NCI-H2107 treated with DMSO at 0.1 percent for 48 hours (cell line): ENCODE measurements around the gene UBE2F.
"Not testable (repeated sequence)": the region's sequence is repeated elsewhere in the genome, so short reads cannot be mapped to it uniquely, and the experiment has no call there.

Experiments
- DNase-seq: peaks from one replicate; lab custom pipeline; 2025; ENCODE audit not compliant: unreplicated experiment; lab: John Stamatoyannopoulos, UW

UBE2F gene

DNA sequence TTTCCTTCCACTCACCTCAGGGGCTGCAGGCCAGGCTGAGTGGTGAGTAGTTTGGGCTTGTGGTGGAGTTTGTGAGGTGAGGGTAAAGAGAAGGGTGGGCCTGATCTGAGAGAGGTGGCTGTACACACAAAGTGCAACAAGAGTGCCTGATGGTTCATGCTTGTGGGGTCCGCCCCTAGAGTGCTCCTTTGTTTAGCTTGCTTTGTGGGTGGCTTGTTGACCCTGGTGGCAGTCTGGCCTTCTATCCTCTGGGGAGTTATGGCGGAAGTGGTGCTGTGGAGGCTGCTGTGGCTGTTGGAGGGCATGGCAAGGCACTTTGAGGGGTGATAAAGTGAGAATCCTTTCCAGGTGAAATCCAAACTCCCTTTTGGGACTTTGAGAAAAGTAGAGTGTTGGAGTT is 10.6 kb downstream of the UBE2F start:
- no peak for DNase-seq

DNA sequence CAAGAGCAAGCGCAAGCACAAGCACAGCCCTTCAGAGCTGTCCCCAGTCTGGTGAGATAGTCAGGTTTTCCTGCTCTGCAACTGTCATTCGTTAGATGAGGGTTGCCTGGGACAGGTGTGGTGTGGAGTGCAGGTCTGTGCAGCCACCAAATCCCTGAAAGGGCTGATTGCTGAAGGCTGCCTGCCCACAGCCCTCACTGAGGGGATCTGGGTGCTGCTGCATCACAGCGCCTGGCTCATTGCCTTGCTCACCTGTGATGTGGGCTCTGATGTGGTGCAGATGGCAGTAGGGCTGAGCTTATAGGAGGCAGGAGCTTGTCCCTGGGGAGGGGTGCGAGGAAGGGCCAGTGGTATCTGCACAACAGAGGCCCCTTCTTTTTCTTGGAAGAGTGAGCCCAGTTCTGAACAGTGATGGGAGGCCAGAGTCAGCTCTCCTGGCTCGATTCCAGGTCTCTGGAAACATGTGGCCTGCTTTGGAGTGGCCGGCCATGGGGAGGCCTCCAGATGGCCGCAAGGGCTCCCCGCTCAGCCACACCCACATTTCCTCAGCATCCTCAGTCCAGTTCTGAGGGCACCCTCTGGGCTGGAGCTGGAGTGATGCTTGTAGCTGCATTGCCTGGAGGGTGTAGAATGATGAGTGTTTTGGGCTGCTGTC is 11.4 kb downstream of the UBE2F start:
- DNase-seq, result no peak

DNA sequence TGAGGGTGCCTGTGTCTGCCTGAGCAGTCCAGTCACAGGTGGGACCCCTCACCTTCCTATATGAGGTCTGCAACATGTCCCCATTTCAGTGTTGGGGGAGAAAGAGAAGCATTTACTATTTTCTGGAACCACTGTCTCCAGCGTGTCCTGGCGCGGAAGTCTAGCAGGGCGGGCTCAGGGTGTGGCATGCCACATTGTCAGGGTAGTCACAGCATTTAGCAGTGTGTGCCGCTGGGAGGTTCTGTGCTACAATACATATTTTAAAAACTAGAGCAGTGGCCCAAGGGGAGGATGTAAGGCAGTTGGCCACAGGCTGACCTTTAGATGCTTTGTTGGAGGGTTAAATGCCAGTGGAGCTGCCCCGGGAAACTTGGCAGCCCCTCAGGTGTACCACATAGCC is 12.5 kb downstream of the UBE2F start:
- DNase-seq, result no peak

DNA sequence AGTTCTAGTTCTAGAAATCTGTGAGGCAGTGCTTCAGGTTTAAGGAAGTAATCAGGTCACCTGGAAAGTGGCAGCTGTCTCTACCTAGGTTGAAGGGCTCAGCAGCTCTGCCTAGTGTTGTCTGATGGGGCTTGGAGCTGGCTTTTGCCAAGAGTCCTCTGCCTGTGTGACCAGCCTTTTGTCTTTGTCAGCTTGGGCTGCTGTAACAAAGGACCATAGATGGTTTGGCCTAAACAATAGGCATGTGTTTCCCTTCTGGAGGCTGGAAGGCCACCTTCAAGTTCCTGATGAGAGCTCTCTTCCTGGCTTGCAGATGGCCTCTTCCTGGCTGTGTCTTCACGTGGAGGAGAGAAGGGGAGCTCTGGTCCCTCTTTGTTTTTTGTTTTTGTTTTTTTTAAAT is 13.3 kb downstream of the UBE2F start:
- DNase-seq, result no peak

DNA sequence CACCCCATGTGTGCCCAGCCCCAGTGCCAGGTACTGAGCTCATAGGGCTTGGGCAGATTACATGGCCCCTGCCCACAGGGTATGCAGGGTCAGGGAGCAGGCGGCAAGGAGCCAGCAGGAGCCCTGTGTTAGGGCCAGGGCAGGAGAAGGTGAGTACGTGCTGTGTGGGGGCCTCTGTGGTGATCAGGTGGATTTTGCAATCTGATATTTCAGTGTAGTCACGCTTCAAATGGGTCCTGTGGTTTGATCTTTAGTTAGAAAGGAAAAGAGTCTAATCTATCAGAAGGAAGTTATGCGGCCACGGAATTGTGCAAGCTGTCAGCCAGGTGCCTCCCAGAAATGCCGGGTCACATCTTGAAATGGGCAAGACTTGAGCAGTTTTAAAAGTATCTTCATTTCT is 13.9 kb downstream of the UBE2F start:
- DNase-seq, result peak; percentile 13

DNA sequence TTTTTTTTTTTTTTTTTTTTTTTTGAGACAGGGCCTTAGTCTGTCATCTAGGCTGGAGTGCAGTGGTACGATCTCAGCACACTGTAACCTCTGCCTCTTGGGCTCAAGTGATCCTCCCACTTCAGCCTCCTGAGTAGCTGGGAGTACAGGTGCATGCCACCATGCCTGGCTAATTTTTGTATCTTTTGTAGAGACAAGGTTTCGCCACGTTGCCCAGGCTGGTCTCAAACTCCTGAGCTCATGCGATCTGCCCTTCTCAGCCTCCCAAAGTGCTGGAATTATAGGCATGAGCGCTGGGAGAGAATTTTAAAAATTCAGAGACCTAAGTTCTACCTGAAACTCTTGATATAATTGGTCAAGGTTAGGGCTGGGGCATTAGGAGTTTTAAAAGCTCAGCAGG is 14.8 kb downstream of the UBE2F start:
- DNase-seq, result not testable (repeated sequence)

DNA sequence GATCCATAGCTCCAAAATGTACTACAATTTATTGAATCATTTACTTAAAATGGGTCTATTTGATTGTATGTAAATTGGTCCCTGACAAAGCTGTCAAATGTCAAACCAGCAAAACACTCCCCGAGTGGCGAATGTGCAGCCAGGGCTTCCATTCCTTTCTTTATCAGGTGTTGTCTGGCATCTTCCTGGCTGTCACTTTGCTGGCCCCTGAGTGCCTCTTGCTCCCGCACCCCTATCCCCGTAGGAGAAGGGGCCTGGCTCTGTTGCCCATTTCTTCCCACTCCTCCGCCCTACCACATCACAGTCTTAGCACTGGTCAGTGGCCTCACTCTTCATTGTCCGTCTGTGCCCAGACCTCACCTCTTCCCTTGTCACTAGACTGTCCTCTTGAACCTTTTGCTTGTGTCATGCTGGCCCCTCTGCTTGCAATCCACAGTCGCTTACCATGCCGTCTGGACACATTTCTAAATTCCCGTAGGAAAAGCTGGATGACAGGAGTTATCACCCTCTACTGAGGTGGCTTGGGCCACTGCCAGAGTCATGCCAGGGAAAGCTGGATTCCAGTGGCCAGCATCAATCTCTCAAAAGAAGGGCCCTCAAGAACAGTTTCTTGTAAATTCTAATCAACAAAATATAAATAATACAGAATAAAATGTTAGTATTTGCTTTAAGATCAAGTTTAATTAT is 15.4 kb downstream of the UBE2F start:
- no peak for DNase-seq

DNA sequence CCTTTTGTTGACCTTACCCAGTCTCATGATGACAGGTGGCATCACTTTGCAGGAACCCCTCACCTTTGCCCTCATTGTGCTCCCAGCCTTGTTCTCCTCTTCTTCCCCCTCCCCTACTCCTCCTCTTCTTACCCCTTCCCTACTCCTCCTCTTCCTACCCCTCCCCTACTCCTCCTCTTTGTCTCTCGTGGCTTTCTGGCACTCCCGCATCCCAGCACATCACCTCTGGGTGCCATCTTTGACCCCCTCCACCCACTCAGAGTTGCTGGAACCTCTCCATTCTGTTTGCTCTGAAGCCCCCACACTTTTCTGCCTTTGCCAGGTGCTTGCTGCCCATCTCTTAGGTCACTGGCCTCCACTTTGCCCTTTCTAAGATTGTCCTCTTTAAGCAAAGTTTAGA is 17.1 kb downstream of the UBE2F start:
- no peak for DNase-seq

DNA sequence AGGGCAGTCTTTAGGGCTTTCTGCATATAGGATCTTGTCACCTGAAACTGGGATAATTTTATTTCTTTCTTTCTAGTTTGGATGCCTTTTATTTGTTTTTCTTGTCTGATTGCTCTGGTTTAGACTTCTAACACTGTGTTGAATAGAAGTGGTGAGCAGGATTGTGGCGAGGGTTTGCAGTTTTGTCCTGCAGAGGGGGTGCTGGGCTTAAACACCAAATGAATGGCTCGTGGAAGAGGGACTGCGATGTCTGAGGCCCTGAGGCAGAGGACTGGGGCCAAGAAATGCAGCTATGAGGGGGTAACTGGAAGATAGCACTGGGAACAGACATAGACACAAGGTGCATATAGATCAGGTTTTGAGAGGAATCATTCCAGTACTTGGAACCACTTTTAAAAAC is 20.5 kb downstream of the UBE2F start:
- no peak for DNase-seq

DNA sequence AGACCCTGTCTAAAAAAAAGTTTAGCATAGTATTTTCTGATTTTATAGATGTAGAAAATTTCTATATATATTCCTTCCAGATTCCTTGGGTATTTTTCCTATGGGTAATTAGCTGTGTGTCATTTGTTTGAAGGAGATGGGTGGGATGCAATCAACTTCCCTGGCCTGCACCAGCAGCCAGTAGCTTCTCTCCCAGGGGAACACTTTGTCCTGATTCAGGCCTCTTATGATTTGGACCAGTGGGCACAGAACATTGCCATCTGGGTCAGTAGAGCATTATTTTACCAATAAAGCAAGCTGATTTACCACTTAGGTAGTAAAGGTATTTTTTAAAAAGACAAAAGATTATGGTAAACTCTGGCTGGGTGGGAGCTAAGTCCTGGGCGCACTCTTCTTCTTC is 26.9 kb downstream of the UBE2F start:
- DNase-seq, result no peak

DNA sequence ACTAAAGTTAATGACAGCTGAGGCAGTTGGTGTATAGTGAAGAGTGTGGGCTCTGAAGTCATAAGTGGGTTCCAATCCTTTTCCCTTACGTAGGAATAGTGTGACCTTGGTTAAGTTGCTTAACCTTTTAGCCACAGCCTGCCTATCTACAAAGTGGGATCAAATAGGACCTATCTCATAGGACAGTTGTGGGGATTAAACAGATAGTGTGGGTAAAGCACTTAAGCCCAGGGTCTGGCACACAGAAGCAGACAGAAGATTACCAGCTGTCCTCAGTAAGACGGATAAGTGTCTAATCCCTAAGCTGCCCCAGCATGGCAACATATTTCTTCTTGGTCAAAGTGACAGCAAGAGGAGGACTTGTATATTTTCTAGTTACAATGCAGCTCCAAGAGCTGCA is 28.2 kb downstream of the UBE2F start:
- DNase-seq, result no peak

DNA sequence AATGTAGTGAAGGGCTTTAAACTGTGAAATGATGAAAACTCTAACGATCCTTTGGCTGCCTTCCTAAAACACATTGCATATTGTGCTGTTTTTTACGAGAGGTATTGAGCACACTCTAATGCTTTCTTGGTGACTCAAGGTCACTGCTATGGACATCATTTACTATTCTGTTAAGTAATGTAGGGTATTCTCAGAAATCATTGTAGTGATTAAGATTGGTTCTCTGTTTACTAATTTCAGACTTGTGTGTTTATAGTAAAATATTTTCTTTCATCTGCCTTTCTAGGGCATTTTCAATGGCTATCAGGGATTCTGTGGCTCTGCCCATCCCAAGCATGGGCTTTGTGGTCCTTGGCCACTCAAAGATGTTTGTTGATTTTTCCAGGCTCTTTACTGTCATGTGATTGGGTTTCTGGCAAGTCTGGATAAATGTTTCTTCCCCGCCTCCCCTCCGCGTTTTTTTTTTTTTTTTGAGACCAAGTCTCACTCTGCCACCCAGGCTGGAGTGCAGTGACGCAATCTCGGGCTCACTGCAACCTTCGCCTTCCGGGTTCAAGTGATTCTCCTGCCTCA is 29.3 kb downstream of the UBE2F start:
- no peak for DNase-seq

DNA sequence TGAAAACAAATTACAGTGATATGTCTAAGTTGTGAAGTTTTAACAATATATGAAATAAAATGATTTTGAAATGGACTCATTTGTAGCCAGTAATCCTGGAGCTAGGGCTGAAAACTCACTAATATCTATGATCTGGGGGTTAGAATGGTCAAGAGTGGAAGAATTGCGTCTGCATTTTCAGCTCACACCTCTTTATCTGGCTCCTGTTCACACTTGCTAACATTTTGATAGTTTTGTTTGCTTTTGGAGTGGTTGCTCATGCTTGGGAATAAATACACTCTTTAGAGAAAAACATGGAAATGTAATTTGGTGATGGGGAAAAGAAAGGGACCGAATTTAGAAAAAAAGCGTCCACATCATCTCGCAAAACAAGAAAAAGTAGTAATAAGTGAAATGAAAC is 30.7 kb downstream of the UBE2F start:
- DNase-seq, result no peak

DNA sequence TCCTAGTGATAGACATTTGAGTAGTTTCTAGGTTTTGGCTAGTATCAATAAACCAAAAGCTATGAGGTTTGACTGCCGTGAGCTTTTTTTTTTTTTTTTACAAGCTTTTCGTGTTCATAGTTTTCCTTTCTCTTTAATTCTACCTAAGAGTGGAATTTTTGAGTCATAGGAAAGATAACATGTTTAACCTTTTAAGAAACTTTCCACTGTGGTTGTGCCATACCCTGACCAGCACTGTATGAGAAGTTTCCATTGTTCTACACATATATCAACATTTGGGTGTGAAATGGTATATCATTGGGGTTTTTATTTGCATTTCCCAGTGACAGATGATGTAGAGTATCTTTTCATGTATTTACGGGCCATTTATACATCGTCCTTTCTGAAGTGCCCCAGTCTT is 31.7 kb downstream of the UBE2F start:
- DNase-seq, result no peak

DNA sequence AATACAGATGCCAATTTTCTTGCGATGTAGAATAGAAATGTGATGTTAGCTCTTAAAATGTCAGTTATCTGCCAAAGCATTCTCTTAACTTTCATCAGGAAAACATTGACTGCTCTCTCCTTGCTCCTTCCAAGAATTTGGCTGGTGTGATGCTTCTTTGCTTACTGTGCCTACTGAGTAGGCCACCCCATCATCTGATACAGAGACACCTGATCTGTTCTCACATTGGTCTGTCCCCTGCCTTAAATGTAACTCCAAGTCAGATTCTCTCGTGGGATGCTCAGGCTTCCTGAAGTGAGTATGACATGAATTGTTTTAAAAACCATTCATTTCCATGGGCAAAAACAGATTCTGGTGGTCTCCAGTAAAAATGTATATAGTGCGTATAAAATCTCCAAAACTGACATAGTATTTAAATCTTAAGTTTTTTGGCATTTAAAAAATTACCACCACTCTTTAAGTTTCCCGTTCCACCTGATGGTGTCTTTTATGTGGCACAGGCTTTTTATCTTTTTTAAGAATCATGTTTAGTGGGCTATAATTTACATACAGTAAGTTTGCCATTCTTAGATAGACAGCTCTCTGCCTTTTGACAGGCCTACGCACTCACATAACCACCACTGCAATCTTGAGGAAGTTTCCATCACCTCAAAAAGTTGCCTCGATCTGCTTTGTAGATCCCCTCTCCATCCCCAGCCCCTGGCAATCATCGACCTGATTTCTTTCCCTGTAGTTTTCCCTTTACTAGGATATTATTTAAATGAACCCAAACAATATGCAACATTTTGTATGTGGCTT is 36.6 kb downstream of the UBE2F start:
- DNase-seq, result no peak

DNA sequence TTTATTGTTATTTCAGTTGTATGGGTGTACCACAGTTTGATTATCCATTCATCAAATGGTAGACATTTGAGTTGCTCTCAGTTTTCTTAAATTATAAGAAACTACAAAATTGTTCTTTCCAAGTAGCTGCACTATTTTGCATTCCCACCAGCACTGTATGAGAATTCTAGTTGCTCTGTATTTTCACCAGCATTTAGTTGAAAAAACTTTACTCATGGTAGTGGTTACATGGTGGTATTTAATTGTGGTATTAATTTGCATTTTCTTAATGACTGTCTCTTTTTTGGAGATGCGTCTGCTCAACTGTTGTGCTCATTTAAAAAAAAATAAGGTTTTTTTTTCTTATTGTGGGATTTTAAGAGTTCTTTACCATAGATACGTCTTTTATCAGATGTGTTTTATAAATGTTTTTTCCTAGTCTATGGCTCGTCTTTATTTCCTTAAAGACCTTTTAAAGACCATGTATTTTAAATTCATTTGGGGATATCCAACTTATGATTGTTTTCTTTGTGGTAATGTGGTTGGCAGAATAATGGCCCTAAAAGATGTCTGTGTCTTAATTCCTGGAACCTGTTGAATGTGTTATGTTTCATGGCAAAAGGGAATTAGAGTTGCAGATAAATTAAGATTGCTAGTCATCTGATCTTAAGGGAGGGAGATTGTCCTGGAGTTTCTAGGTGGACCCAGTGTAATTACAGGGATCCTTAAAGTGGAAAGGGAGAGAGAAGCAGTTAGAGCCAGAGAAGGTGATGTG is 37.4 kb downstream of the UBE2F start:
- DNase-seq, result peak; percentile 28

DNA sequence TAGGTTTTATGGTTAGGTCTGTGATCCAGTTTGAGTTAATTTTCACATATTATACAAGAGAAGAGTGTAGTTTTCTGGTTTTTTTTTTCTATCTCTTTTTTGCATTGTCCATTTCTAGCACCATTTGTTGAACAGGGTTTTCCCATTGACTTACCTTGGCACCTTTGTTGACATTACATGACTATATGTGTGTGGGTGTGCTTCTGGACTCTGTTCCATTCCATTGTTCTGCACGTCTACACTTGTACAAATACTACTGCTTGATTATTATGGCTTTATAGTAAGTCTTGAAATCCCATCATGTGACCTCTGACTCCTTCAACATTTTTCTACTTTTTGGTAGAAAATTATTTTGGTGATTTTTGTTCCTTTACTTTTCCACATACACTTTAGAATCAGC is 38.7 kb downstream of the UBE2F start:
- no peak for DNase-seq

DNA sequence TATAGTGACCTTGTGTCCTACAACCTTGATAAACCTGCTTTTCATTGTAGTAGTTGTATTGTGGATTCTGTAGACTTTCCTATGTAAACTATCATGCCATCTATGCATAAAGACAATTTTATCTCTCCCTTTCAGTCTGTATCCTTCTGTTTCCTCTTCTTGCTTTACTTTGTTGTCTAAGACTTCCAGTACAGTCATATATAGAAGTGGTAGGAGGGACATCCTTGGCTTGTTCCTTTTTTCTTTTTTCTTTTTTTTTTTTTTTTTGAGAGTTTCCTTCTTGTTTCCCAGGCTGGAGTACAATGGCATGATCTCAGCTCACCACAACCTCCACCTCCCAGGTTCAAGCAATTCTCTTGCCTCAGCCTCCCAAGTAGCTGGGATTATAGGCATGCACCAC is 39.7 kb downstream of the UBE2F start:
- no peak for DNase-seq

DNA sequence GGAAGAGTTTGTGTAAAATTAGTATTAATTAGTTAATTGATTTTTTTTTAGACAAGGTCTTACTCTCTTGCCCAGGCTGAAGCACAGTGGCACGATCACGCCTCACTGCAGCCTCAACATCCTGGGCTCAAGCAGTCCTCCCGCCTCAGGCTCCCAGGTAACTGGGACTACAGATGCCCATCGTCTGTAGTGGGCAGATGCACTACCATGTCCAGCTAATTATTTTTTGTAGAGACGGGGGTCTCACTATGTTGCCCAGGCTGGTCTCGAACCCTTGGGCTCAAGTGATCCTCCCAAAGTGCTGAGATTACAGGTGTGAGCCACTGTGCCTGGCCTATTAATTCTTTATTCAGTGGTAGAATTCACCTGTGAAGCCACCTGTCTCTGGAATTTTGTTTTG is 41.1 kb downstream of the UBE2F start:
- no peak for DNase-seq

DNA sequence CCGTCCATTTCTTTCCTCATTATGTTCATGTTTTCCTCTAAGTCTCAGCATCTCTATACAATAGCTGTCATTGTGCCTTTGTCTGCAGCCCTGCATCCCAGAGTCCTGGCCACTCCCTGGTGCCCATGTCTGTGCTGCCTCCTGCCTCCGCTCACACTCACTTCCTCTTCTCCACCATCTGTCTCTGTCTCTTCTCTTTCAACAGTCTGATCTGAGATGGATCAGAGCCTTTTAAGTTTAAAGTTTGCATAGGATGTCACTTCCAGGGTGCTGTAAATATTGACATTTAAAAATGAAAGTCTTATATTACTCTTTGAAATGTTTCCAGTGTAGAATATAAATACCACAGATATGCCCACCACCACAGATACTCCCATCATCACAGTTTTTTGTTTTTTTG is 42.7 kb downstream of the UBE2F start:
- DNase-seq, result no peak

DNA sequence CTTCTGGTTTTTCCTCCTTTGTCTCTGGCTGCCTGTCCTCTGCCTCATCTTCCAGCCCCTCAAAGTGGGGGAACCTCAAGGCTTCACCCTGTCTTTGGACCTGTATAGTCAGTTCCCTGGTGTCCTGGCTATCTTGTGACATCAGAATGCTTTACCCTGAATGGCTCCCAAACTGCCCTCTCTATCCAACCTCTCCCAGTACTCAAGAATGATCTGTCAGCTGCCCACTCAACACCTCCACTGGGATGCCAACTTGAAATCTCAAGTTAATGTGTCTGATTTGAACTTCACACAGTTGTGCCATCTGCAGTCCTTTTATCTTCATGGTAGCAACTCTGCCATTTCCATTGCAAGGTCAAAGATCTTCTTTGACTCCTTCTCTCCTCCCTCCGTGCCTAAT is 43.8 kb downstream of the UBE2F start:
- no peak for DNase-seq
